ENCODE results near the gene GJB2.

The GJB2 gene

DNA sequence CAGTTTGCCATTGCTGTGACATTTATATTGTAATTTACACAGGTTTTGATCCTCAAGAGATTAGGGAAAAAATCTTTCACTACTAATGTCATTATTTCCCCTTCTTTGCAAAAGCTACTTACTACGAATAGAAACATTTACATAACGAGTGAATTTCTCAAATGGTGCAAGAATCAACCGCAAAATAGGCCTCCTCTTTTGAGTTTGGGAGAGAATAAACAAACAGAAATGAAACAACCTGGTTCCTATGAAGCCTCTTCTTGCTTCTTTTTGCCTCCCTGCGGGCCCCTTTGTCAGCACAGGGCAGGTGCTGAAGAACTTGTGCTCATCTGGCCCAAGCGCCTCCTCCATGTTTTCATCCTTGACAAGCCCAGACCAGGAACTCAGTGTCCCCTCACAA, 21.8 kb downstream of the GJB2 start:
- TF ChIP-seq, protein P1, sequence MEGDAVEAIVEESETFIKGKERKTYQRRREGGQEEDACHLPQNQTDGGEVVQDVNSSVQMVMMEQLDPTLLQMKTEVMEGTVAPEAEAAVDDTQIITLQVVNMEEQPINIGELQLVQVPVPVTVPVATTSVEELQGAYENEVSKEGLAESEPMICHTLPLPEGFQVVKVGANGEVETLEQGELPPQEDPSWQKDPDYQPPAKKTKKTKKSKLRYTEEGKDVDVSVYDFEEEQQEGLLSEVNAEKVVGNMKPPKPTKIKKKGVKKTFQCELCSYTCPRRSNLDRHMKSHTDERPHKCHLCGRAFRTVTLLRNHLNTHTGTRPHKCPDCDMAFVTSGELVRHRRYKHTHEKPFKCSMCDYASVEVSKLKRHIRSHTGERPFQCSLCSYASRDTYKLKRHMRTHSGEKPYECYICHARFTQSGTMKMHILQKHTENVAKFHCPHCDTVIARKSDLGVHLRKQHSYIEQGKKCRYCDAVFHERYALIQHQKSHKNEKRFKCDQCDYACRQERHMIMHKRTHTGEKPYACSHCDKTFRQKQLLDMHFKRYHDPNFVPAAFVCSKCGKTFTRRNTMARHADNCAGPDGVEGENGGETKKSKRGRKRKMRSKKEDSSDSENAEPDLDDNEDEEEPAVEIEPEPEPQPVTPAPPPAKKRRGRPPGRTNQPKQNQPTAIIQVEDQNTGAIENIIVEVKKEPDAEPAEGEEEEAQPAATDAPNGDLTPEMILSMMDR (IDR thresholded peaks at IDR 0.05) = no peak
- no peak overlapping the region for H3K4me3 ChIP-seq
- no peak overlapping the region for H3K27ac ChIP-seq
- no peak for DNase-seq (ENCODE audit: low spot score)

GRCh38 chr13:20168396-20168795, 24.3 kb downstream of the GJB2 start:
- Histone ChIP-seq H3K4me3 (no peak overlapping the region), H3K27ac (no peak overlapping the region)
- TF ChIP-seq, protein P1 (IDR thresholded peaks at IDR 0.05) = no peak
- DNase-seq (ENCODE audit: low spot score) = no peak

DNA sequence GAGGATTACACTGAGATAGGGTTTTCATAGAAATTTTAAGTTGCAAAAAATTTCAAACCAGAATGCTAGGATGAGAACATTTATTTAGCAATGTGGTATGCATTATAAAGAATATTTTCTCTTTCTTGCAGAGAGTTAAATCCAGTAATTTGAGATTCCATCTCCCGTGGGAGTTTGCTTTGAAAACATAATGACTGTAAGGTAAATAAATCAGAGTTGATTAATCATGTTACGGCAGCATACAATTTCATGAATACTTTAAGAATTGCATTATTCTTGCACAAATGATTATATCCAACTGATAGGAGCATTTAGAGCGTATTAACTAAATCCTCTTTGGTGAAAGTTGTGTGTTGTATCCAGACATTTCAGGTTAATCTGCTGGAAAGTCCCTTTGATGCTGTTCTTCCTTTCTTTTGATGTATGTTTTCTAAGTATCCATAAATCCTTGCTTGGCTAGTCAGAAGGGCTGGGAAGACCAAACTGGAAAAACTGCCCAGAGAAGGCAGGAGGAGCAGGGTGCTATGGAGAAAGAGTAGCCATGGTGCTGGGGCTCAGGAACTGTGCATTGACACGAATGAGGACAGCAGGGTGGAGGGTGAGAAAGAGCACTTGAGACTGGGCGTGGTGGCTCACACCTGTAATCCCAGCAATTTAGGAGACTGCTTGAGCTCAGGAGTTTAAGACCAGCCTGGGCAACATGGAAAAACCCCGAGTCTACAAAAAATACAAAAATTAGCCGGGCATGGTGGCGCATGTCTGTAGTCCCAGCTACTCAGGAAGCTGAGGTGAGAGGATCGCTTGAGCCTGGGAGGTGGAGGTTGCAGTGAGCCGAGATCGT, 27.1 kb downstream of the GJB2 start:
- Histone ChIP-seq H3K4me3 (no peak overlapping the region), H3K27ac (no peak overlapping the region)
- TF ChIP-seq, protein P1 (IDR thresholded peaks at IDR 0.05) = no peak
- no peak for DNase-seq (ENCODE audit: low spot score)

DNA sequence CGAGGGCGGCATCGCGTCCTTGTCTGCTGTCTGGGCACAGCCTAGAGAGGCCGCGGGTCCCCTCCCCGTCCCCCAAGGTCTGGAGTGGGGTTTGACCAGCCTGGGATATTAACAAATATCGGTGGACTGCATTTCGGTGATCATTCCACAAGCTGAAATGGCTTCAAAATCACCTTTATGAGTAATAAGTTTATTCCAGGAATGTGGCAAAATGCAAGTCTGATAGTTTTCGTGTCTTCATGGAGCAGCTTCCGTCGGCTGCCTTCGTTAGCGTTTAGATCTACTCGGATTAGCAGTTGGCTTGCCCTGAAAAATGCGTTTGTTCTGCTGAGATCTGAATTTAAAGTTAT, 30.8 kb downstream of the GJB2 start:
- TF ChIP-seq, protein P1 (IDR thresholded peaks at IDR 0.05) = no peak
- Histone ChIP-seq H3K27ac (peak overlapping the region; percentile 45 to 77), H3K4me3 (peak overlapping the region; percentile 81)
- DNase-seq (ENCODE audit: low spot score) = no peak

DNA sequence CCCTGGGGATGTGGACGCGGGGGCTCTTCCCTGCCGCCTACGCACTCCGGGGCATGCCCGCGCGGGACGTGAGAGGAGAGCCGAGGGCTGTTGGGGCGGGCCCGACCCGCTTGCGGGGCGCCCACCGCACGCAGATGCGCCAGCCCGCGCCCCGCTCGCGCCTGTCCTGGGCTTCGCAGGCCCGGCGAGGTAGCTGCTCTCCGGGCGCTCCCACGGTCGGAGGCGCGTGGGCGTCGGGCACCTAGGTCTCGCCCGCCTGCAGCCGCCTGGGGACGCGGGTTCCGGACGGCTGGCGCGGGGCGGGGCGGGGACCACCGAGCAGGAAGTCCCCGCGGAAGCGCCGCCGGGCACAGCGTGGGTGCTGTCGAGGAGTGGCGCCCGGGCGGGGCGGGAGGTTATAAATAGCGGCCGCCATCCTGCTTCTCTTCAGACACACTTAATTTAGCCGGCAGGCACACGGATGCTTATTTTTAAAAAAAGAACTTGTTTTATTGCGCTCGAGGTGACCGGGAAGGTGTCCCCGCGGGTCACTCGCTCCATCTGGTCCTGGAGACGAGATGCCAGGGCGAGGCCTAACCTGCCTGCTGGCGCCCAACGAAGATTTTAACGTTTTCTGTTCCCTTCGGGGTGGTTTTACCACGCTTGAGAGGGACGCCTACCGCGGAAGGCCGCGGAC, 31.3 kb downstream of the GJB2 start:
- TF ChIP-seq, protein P1 (IDR thresholded peaks at IDR 0.05) = no peak
- DNase-seq (ENCODE audit: low spot score) = no peak
- Histone ChIP-seq H3K27ac (peak overlapping the region; percentile 45 to 77), H3K4me3 (peak overlapping the region; percentile 81)

DNA sequence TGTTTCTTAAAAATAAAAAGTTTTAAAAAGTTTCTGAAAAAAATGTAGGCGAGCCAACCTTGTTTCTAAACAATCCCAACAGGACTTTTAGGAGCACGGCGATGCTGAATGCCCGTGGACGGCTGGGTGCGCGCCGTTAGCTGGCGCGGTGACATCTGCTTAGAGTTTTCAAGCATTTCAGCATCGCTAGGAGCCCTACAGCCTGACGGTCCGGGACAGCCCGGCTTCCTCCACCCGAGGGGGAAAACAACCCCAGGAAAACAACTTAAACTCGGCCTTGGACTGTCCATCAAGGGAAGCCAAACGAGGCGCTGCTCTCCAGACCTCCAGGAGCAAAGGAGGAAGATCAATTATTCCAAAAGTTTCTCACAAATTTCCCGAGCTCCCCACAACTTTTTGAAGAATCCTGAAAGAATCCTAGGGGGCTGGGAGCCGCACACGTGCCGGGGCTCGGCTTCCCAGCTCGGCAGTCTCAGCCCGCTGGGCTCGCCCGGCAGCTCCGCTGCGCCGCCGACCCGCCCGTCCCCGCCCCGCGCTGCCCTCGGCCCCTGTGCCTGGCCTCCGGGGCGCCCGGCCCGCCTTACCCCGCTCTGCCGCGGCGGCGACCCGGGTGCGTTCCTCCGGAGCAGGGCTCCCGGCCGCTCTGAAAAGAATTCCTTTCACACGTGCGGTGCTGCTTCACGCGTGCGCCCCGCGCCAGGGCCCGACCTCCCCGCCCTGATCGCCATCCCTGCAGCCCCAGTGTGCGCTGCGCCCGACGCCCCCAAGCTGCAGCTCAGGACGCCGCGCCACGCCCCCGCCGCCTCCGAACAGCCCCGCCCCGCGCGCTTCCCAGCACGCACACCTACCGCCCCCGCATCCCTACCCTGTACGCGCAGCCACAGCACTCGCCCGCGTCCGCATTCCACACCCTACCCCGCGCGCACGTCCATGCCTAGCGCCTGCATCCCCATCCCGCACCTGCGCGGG, 32.1 kb downstream of the GJB2 start, which contains the start of gene GJA3:
TSS of gene GJA3 (minus strand) at position 747 of the 969 bp plus-strand sequence. CDS start 17,764 bp downstream, outside the sequence.
- H3K27ac ChIP-seq = peak within 1 kb of the TSS; percentile 45 to 77
- peak within 1 kb of the TSS; percentile 81 for H3K4me3 ChIP-seq
- no peak for DNase-seq (ENCODE audit: low spot score)
- TF ChIP-seq, protein P1 (IDR thresholded peaks at IDR 0.05) = no peak
